Measurements from ENCODE around the gene INS. TPM values are rescaled to one million over a fixed set of nuclear protein-coding genes. Genes with fewer than 3 reads are reported as not detected.

Gene INS
- total RNA-seq, 4 donors from 2014 or later = not detected

DNA sequence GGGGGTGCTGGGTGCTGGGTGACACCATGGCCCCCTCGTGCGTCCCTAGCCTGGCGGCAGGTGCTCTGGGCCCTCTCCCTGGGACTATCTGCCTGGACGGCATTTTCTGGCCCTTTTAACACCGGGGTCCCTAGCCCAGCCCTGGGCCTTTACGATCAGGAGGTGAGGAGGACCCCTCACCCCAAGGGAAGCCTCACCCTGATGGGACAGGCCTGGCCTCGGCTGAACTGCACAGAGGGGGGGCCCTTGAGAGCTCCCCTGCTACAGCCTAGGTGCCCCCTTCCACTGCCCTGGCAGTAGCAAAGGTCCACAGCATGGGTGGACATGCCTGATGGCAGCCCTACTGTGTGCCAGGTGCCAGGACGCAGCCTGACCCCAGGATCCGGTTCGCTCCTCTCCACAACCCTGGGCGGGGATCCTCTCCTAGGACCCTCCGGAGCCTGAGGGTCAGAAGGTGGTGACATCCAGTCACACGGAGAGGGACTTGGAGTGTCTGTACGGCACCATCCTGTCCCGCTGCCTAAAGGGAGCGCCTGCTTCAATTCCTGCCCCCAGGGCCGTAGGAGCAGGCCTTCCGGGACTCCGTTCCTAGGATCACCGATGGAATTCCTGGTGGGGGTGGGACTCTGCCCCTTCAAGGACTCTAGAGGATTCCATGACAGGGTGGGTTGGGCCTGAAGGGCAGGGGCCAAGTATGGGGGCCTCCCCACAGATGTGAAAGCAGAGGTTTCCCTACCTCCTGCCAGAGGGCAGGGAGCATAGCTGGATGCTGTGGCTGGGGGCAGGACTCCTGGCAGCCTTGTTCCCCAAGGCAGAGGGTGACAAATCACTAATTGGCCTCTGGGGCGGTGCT, 43.6 kb upstream of the INS start:
- no peak for ATAC-seq
- no peaks in the 10 kb centered on the region for H3K36me3 ChIP-seq
- no peaks in the 10 kb centered on the region for H3K4me1 ChIP-seq
- H3K27me3 ChIP-seq = peaks cover 32% of the 10 kb centered on the region
- H3K27ac ChIP-seq = no peak overlapping the region
- H3K4me3 ChIP-seq = no peak overlapping the region
- no peak for TF ChIP-seq EP300 (IDR thresholded peaks at IDR 0.05)
- TF ChIP-seq POLR2AphosphoS5 (IDR thresholded peaks at IDR 0.05) = no peak
- TF ChIP-seq, protein P1, sequence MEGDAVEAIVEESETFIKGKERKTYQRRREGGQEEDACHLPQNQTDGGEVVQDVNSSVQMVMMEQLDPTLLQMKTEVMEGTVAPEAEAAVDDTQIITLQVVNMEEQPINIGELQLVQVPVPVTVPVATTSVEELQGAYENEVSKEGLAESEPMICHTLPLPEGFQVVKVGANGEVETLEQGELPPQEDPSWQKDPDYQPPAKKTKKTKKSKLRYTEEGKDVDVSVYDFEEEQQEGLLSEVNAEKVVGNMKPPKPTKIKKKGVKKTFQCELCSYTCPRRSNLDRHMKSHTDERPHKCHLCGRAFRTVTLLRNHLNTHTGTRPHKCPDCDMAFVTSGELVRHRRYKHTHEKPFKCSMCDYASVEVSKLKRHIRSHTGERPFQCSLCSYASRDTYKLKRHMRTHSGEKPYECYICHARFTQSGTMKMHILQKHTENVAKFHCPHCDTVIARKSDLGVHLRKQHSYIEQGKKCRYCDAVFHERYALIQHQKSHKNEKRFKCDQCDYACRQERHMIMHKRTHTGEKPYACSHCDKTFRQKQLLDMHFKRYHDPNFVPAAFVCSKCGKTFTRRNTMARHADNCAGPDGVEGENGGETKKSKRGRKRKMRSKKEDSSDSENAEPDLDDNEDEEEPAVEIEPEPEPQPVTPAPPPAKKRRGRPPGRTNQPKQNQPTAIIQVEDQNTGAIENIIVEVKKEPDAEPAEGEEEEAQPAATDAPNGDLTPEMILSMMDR (IDR thresholded peaks at IDR 0.05) = no peak
- no peak for TF ChIP-seq POLR2A (IDR thresholded peaks at IDR 0.05)
- peaks cover 0 to 6% (median 0%) of the 10 kb centered on the region in 3 donors for H3K9me3 ChIP-seq
- WGBS, 2 donors (ENCODE audit: low coverage in 1 of 2) = 97 to 100% methylated on average over 2 to 5 of the region's 21 CpGs

DNA sequence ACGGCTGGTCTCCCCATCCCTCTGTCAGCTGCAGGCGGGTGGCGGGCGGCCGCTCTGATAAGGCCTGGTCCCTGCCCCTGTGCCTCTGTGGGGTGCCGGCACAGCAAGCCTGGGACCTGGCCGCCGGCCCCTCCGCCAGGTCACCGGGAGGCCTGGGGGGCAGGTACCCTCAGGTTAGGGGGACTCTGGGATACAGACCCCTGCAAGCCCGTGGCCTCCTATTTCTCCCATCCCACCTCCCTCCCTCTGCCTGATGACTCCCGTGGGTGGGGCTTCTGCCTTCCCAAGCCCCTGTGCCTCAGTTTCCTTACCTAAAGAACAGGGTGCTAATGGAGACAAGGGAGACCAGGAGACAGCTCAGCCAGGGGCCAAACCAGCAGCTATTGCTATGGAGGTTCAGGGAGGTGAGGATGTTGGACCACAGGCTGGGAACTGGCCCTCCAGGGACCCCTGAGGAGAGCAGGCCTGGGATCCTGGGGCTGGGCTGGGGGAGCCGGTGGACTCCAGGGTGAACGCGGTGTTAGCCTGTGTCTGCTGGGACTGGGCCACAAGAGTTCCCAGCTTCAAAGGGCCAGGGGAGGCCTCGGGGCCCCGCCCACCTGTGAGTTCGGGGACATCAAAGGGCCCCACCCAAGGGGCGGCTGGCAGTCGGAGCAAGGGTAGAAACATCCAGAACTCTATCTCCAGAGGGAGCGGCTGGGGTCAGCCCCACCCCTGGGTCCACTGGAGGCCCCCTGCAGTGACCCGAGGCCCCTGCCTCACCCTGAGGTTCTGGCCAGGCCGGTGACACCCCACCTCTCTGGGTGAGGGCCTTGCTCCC, 42.6 kb upstream of the INS start:
- Histone ChIP-seq H3K36me3 (no peaks in the 10 kb centered on the region), H3K4me3 (no peak overlapping the region), H3K9me3 (peaks cover 0 to 6% (median 0%) of the 10 kb centered on the region in 3 donors), H3K27ac (no peak overlapping the region), H3K4me1 (no peaks in the 10 kb centered on the region), H3K27me3 (peaks cover 22% of the 10 kb centered on the region)
- no peak for ATAC-seq
- TF ChIP-seq POLR2AphosphoS5 (IDR thresholded peaks at IDR 0.05) (no peak), POLR2A (IDR thresholded peaks at IDR 0.05) (no peak), EP300 (IDR thresholded peaks at IDR 0.05) (no peak)
- TF ChIP-seq, protein P1 (IDR thresholded peaks at IDR 0.05) = no peak
- WGBS, 2 donors (ENCODE audit: low coverage in 1 of 2) = 100% methylated on average over 1 of the region's 23 CpGs; no CpG with 5 or more reads in 1 of the 2 donors

DNA sequence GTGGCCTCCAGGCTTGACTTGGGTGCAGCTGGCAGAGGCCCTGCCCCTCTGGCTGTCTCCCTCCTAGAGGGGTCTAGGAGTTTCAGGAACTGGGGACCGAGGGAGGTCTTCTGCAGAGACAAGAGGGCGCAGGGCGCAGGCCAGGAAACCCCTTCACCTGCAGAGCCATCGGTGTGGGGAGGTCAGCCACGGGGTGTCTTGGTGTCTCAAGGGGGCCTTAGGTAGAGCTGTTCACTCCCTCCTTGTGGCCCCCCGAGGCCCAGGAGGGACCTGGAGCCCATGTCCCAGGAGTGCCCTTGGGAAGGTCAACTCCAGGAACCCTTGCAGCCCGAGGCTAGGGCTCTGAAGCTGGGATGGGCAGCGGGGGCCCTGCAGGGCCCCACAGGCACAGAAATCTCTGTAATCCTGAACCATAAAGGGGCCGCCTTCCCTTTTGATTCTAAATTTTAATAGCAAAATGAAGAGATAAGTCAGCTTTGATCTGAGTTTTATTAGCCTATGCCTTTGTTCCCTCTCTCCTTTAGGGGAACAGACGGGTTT, 42.0 kb upstream of the INS start:
- WGBS, 2 donors (ENCODE audit: low coverage in 1 of 2) = 20% methylated on average over 1 of the region's 10 CpGs; no CpG with 5 or more reads in 1 of the 2 donors
- Histone ChIP-seq H3K27ac (no peak overlapping the region), H3K4me1 (no peaks in the 10 kb centered on the region), H3K9me3 (peaks cover 0 to 6% (median 0%) of the 10 kb centered on the region in 3 donors), H3K27me3 (peaks cover 16% of the 10 kb centered on the region), H3K36me3 (no peaks in the 10 kb centered on the region), H3K4me3 (no peak overlapping the region)
- no peak for TF ChIP-seq POLR2A (IDR thresholded peaks at IDR 0.05)
- TF ChIP-seq POLR2AphosphoS5 (IDR thresholded peaks at IDR 0.05) = no peak
- TF ChIP-seq, protein P1 (IDR thresholded peaks at IDR 0.05) = no peak
- no peak for ATAC-seq

DNA sequence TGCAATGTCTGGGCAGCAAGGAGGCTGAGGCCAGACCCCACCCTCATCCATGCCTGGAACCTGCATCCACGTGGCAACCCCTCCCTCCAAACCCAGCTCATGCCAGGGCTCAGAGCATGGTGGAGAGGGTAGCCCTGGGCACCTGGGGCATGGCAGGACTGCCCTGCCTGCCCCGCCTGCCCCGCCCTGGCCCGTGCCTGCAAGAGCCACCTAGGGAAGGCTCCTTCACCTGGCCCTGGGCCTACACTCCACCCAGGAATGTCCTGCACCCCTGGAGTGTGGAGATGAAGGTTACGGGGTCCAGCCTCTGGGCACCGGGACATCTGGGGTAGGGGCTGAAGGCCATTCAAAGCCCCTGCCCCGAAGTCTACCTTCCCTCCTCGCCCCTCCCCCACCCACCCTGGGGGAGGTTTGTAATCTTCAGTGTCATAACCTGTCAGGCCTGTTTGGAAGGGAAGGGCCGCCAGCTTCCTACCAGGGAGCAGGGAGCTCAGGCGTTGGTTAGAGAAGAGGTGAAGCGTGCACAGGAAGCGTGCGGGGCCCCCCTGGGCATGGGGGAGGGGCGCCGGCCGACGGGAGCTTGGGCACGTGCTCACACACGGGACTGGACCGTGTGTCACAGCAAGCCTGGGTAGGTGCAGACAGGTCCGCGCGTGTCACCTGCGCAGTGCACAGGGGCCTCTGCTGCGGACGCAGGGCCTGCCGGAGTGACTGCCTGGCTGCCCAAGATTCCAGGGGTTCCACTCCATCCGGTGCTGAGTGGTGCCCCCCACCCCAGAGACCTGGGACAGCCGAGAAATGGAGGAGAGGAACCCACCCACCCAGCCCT, 41.3 kb upstream of the INS start:
- peaks cover 0 to 3% (median 0%) of the 10 kb centered on the region in 3 donors for H3K9me3 ChIP-seq
- ATAC-seq = no peak
- H3K27me3 ChIP-seq = peaks cover 11% of the 10 kb centered on the region
- TF ChIP-seq POLR2AphosphoS5 (IDR thresholded peaks at IDR 0.05) (no peak), EP300 (IDR thresholded peaks at IDR 0.05) (no peak), POLR2A (IDR thresholded peaks at IDR 0.05) (no peak)
- TF ChIP-seq, protein P1 (IDR thresholded peaks at IDR 0.05) = no peak
- no peak overlapping the region for H3K27ac ChIP-seq
- H3K4me1 ChIP-seq = no peaks in the 10 kb centered on the region
- H3K4me3 ChIP-seq = no peak overlapping the region
- 80% methylated on average over 1 of the region's 29 CpGs; no CpG with 5 or more reads in 1 of the 2 donors for WGBS, 2 donors (ENCODE audit: low coverage in 1 of 2)
- no peaks in the 10 kb centered on the region for H3K36me3 ChIP-seq
